SK-N-SH (cell line): Measurements from ENCODE around the gene TLCD5. TPM values are rescaled to one million over a fixed set of nuclear protein-coding genes. Genes with fewer than 3 reads are reported as not detected.

Source experiments
- CTCF ChIA-PET: fragments of 300-600, 350-600 bp; formaldehyde crosslinking; extraction: SDS; loops from one replicate; lab custom pipeline; 2021; lab: Yijun Ruan, JAX
- POLR2A ChIA-PET: fragments of 350-600 bp; sonication (Branson Sonifier 250); formaldehyde crosslinking; extraction: SDS; loops from one replicate; lab custom pipeline; 2020; ENCODE audit warnings: antibody characterized with exemption, inconsistent platforms; lab: Yijun Ruan, JAX
- DNase-seq: peaks from one replicate; pipeline ENCODE4 v3.0.0; 2012
- H2AFZ ChIP-seq: fragments of 200-600 bp; sonication (generic); 2 replicates; pipeline ENCODE4 v1.8.1; 2016; ENCODE audit warnings: antibody characterized with exemption, mild to moderate bottlenecking, low read depth
- H3F3A ChIP-seq: fragments of 200-600 bp; sonication (generic); replicated peaks from 2 replicates; pipeline ENCODE3; 2016; ENCODE audit warnings: antibody characterized with exemption, mild to moderate bottlenecking; ENCODE audit not compliant: insufficient read depth
- H3K27ac ChIP-seq, 2 experiments: fragments of 200-500 bp in 1 of 2; fragments of 200-600 bp in 1 of 2; sonication (Bioruptor generic) in 1 of 2; sonication (generic), shearing (Covaris generic) in 1 of 2; 2 replicates each; pipeline versions ENCODE4 v1.5.1 to v1.6.1; 2014 to 2016; ENCODE audit warnings: low read depth in 2 of 2, inconsistent platforms in 1 of 2, low read length in 1 of 2, mild to moderate bottlenecking in 1 of 2, mixed read lengths in 1 of 2
- H3K27me3 ChIP-seq: fragments of 200-600 bp; sonication (generic), shearing (Covaris generic); 2 replicates; pipeline ENCODE4 v1.6.1; 2016; ENCODE audit warnings: mixed run types; ENCODE audit not compliant: insufficient read depth
- H3K36me3 ChIP-seq, 2 experiments: fragments of 200-500 bp in 1 of 2; fragments of 200-600 bp in 1 of 2; sonication (Bioruptor generic) in 1 of 2; sonication (generic) in 1 of 2; replicated peaks in 1 of 2; 2 replicates each; pipeline versions ENCODE3 to v1.5.1; 2014 to 2016; ENCODE audit warnings: low read length in 1 of 2, mild to moderate bottlenecking in 1 of 2; ENCODE audit not compliant: insufficient read depth in 2 of 2, control insufficient read depth in 1 of 2
- H3K4me1 ChIP-seq, 2 experiments: fragments of 200-500 bp in 1 of 2; fragments of 200-600 bp in 1 of 2; sonication (Bioruptor generic) in 1 of 2; sonication (generic), shearing (Covaris generic) in 1 of 2; 2 replicates each; pipeline versions ENCODE4 v1.5.1 to v1.6.1; 2014 to 2016; ENCODE audit warnings: low read depth in 1 of 2, low read length in 1 of 2, mixed run types in 1 of 2; ENCODE audit not compliant: insufficient read depth in 2 of 2, control insufficient read depth in 1 of 2
- H3K4me2 ChIP-seq: fragments of 200-600 bp; sonication (generic), shearing (Covaris generic); 2 replicates; pipeline ENCODE4 v1.6.1; 2017; ENCODE audit warnings: mixed run types
- H3K4me3 ChIP-seq, 2 experiments: fragments of 200-500 bp in 1 of 2; fragments of 200-600 bp in 1 of 2; sonication (Bioruptor generic) in 1 of 2; sonication (generic), shearing (Covaris generic) in 1 of 2; 2 replicates each; pipeline versions ENCODE4 v1.5.1 to v1.8.1; 2014 to 2016; ENCODE audit warnings: low read depth in 2 of 2, inconsistent platforms in 1 of 2, low read length in 1 of 2, mild to moderate bottlenecking in 1 of 2, mixed read lengths in 1 of 2, moderate library complexity in 1 of 2
- H3K79me2 ChIP-seq: fragments of 200-600 bp; sonication (generic); 2 replicates; pipeline ENCODE4 v1.8.1; 2017; ENCODE audit warnings: mild to moderate bottlenecking; ENCODE audit not compliant: insufficient read depth
- H3K9ac ChIP-seq: fragments of 200-600 bp; sonication (generic); 2 replicates; pipeline ENCODE4 v1.6.1; 2017; ENCODE audit warnings: mixed run types
- H3K9me2 ChIP-seq: fragments of 200-600 bp; sonication (generic); 2 replicates; pipeline ENCODE4 v1.6.1; 2017; ENCODE audit warnings: mixed run types
- H3K9me3 ChIP-seq: fragments of 200-600 bp; sonication (generic); 2 replicates; pipeline ENCODE4 v1.6.1; 2017; ENCODE audit warnings: mixed run types, mild to moderate bottlenecking, moderate library complexity
- H4K20me1 ChIP-seq: fragments of 200-600 bp; sonication (generic); 2 replicates; pipeline ENCODE4 v1.6.1; 2017; ENCODE audit warnings: mild to moderate bottlenecking, mixed run types; ENCODE audit not compliant: insufficient read depth
- EP300 ChIP-seq, 2 experiments: IDR thresholded peaks; 2 replicates each; pipeline versions ENCODE4 v1.4.0 to v1.6.1; 2012; ENCODE audit warnings: borderline replicate concordance in 1 of 2, low read depth in 1 of 2, low read length in 1 of 2
- EZH2phosphoT487 ChIP-seq: fragments of 200-600 bp; sonication (generic); IDR thresholded peaks from 2 replicates; pipeline ENCODE4 v1.6.1; 2017; ENCODE audit warnings: low read depth, mixed run types, mild to moderate bottlenecking, antibody characterized with exemption, moderate library complexity, borderline replicate concordance
- GABPA ChIP-seq: IDR thresholded peaks from 2 replicates; pipeline ENCODE4 v1.4.0; 2012; ENCODE audit warnings: low read depth, mild to moderate bottlenecking
- JUND ChIP-seq: IDR thresholded peaks from 2 replicates; pipeline ENCODE4 v1.4.0; 2012
- MXI1 ChIP-seq: IDR thresholded peaks from 2 replicates; pipeline ENCODE4 v1.6.1; 2012; ENCODE audit warnings: mild to moderate bottlenecking, low read depth, low read length, improper control_type of control experiment
- NRF1 ChIP-seq: IDR thresholded peaks from 2 replicates; pipeline ENCODE4 v1.6.1; 2012; ENCODE audit warnings: low read depth, mild to moderate bottlenecking, low read length
- RCOR1 ChIP-seq: fragments of 150-350 bp; IDR thresholded peaks from 2 replicates; pipeline ENCODE4 v1.6.1; 2017; ENCODE audit warnings: antibody characterized with exemption, low read length
- SIN3A ChIP-seq: IDR thresholded peaks from 2 replicates; pipeline ENCODE4 v1.6.1; 2012; ENCODE audit warnings: low read depth, mild to moderate bottlenecking, low read length, moderate library complexity, borderline replicate concordance
- TCF12 ChIP-seq: IDR thresholded peaks from 2 replicates; pipeline ENCODE4 v1.4.0; 2012
- WGBS: methylation state at CpG from one replicate; pipeline ENCODE4 v1.1.6; 2017; ENCODE audit warnings: low lambda C conversion rate; 5-methylcytosine and 5-hydroxymethylcytosine counted together
- polyA plus RNA-seq, 3 experiments: library from polyadenylated mRNA; depleted of rRNA; stranded (reverse); fragments of >200 nt; gene quantifications; 2 replicates each; pipeline ENCODE4 v1.2.3, GENCODE V29; 2012
- TF ChIP-seq, protein P1 (sequence below): fragments of 150-350 bp; IDR thresholded peaks from 2 replicates; pipeline ENCODE4 v1.6.1; 2016; ENCODE audit warnings: mild to moderate bottlenecking, low read depth, low read length

Gene TLCD5
- polyA plus RNA-seq, 1 of the 3 experiments (the other 2 are of a cell fraction) = 12.7 TPM

DNA sequence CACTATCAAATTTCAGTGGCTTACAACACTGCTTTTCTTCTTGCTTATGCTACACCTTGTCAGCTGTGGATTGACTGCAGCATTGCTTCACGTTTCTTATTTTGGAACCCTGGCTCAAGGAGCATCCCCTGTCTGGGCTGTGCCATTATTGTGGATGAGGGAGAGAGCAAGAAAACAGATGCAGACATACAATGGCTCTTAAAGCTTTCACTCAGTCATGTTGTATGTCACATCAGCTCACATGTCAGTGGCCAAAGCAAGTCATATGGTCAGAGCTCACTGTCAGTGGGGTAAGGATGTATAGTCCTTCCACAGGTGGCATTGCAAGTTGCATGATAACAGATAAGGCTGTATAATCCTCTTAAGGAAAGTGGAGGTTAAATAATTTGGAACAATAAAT lies 21.1 kb downstream of the TLCD5 start:
- TF ChIP-seq EZH2phosphoT487 (no peak), TCF12 (no peak), GABPA (no peak), RCOR1 (no peak), SIN3A (no peak), MXI1 (peak; percentile 24; the same call in 1 of the 2 replicates), NRF1 (no peak)
- TF ChIP-seq, all 33 proteins: peak for 1
- 72% methylated on average over 1 of the region's 1 CpG for WGBS
- Histone ChIP-seq H4K20me1 (peaks cover 81% of the 10 kb centered on the region), H3K4me1 (peaks cover 19 to 45% of the 10 kb centered on the region in 2 experiments), H3K4me3 (no peak overlapping the region), H3K4me2 (no peak overlapping the region; the same call in 1 of the 2 replicates), H3K27me3 (no peaks in the 10 kb centered on the region), H3K27ac (peak overlapping the region in 1 of 2 experiments; percentile 28; a peak in 1 of 4 replicates), H3F3A (peaks cover 7% of the 10 kb centered on the region), H3K9me2 (no peaks in the 10 kb centered on the region), H2AFZ (no peak overlapping the region), H3K36me3 (no peaks in the 10 kb centered on the region), H3K79me2 (peaks cover 99% of the 10 kb centered on the region), H3K9me3 (0 out of 2 replicates have a peak, but pooled peaks cover 5% of the 10 kb centered on the region), H3K9ac (no peak overlapping the region)
- CTCF ChIA-PET = interaction anchor here (0.7 to 0.9 kb wide), 2 partner anchors 9 to 33 kb away, joined by 3 to 4 read pairs; no protein-coding TSS in a partner anchor
- DNase-seq = no peak
- POLR2A ChIA-PET = no interaction called here

DNA sequence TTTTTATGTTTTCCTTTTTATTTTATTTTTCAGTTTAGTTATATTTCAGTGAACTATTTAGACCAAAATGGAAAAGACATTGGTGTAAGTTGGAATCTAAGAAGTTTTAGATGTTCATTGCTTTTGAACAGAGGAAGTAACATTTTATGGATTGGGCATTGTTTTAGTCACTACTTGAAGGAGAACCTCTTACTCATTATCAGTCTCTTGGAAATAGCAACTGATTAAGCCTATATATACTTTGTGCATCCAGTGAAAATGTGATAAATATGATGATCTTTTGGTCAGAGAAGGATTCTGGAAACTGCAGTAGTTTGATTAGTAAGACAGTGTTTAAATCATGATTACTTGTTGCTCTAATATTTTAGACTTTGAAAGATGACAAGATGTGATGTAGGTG lies 25.5 kb downstream of the TLCD5 start:
- Histone ChIP-seq H3K27ac (no peak overlapping the region), H3F3A (peaks cover 7% of the 10 kb centered on the region), H2AFZ (no peak overlapping the region), H4K20me1 (peaks cover 81% of the 10 kb centered on the region), H3K9me3 (no peaks in the 10 kb centered on the region), H3K79me2 (peaks cover 98% of the 10 kb centered on the region), H3K36me3 (no peaks in the 10 kb centered on the region), H3K9ac (no peak overlapping the region), H3K4me1 (peaks cover 16 to 32% of the 10 kb centered on the region in 2 experiments; a peak in 3 of 4 replicates), H3K9me2 (no peaks in the 10 kb centered on the region), H3K27me3 (no peaks in the 10 kb centered on the region), H3K4me2 (no peak overlapping the region), H3K4me3 (no peak overlapping the region)
- ChIA-PET POLR2A (no interaction called here), CTCF (no interaction called here)
- no peak for DNase-seq
- TF ChIP-seq RCOR1 (no peak), JUND (no peak)
- TF ChIP-seq, protein P1, sequence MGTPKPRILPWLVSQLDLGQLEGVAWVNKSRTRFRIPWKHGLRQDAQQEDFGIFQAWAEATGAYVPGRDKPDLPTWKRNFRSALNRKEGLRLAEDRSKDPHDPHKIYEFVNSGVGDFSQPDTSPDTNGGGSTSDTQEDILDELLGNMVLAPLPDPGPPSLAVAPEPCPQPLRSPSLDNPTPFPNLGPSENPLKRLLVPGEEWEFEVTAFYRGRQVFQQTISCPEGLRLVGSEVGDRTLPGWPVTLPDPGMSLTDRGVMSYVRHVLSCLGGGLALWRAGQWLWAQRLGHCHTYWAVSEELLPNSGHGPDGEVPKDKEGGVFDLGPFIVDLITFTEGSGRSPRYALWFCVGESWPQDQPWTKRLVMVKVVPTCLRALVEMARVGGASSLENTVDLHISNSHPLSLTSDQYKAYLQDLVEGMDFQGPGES = no peak

DNA sequence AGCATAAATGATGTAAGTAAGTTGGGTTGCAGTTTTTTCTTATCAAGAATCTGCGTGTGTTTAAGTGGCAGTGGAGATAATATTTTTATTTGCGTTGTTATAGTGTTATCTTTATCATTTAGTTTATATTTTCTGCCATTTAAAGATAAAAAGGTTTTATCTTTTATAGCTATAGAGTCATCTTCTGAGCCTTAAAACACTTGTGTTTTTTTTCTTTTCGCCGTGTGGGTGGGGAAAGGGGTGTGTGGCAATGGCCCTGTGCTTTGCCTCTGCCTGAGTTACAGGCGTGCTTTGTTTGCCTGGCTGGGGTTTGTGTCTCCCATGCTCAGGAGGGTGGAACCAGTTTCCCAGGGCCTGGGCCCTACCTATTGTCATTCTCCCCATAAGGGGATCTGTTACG lies 27.3 kb downstream of the TLCD5 start:
- Histone ChIP-seq H3K27ac (no peak overlapping the region), H3K9me3 (no peaks in the 10 kb centered on the region), H3K4me3 (no peak overlapping the region), H2AFZ (no peak overlapping the region), H3K27me3 (no peaks in the 10 kb centered on the region), H3F3A (peaks cover 6% of the 10 kb centered on the region), H3K9ac (no peak overlapping the region), H3K9me2 (no peaks in the 10 kb centered on the region)
- POLR2A ChIA-PET = no interaction called here
- no peak for TF ChIP-seq EP300 (IDR thresholded peaks at IDR 0.05; ENCODE audit: borderline replicate concordance in 1 of 2, low read depth in 1 of 2, low read length in 1 of 2)
- TF ChIP-seq, all 33 proteins: peak for 0
- Histone ChIP-seq H3K79me2 (peaks cover 98% of the 10 kb centered on the region), H3K4me1 (peaks cover 7 to 19% of the 10 kb centered on the region in 2 experiments; a peak in 3 of 4 replicates), H3K36me3 (no peaks in the 10 kb centered on the region), H4K20me1 (peaks cover 79% of the 10 kb centered on the region), H3K4me2 (no peak overlapping the region)
- CTCF ChIA-PET = no interaction called here
- no peak for DNase-seq
- 92% methylated on average over 6 of the region's 6 CpGs for WGBS
